HG03354 (cell line): ENCODE measurements around the gene C16orf82.

Experiments used
- ATAC-seq: cut with Tn5 transposase; IDR thresholded peaks from one replicate; pipeline ENCODE4 v1.9.1; 2021; ENCODE audit warnings: mild to moderate bottlenecking; ENCODE audit not compliant: unreplicated experiment, poor library complexity, severe bottlenecking

The C16orf82 gene

DNA sequence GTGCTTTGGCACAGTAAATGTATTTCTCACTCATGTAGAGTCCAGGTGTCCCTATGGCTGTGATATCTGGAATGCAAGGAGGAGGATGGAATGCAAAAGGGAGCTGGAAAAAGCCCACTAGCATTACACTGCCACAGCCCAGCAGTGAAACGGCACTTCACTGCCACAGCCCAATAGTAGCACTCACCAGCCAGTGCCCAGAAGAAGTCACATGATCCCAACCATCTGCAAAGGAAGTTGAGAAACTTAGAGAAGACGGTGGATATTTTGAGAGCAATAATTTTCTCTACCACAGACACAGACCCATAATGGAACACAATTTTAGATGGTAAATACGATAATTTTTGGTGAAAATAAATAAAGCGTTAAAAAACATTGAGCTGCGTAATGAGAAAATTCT, 51.8 kb downstream of the C16orf82 start:
- no peak for ATAC-seq
